ENCODE data around the gene KIF22.
"Not testable (repeated sequence)": the region's sequence is repeated elsewhere in the genome, so short reads cannot be mapped to it uniquely, and the experiment has no call there.

The KIF22 gene

GRCh38 chr16:29757950-29758466, 32.5 kb upstream of the KIF22 start:
- DNase-seq (ENCODE audit: extremely low spot score), result no peak
- TF ChIP-seq ZNF384 (IDR thresholded peaks at IDR 0.05), result peak; percentile 76; the same call in 1 of the 2 replicates
- TF ChIP-seq, protein P1, sequence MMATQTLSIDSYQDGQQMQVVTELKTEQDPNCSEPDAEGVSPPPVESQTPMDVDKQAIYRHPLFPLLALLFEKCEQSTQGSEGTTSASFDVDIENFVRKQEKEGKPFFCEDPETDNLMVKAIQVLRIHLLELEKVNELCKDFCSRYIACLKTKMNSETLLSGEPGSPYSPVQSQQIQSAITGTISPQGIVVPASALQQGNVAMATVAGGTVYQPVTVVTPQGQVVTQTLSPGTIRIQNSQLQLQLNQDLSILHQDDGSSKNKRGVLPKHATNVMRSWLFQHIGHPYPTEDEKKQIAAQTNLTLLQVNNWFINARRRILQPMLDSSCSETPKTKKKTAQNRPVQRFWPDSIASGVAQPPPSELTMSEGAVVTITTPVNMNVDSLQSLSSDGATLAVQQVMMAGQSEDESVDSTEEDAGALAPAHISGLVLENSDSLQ (IDR thresholded peaks at IDR 0.05), result no peak
- ChIA-PET POLR2A (interaction anchor here (0.8 kb wide), 1 partner anchor 10 kb away, joined by 5 read pairs; no protein-coding TSS in a partner anchor), CTCF (no interaction called here)

DNA sequence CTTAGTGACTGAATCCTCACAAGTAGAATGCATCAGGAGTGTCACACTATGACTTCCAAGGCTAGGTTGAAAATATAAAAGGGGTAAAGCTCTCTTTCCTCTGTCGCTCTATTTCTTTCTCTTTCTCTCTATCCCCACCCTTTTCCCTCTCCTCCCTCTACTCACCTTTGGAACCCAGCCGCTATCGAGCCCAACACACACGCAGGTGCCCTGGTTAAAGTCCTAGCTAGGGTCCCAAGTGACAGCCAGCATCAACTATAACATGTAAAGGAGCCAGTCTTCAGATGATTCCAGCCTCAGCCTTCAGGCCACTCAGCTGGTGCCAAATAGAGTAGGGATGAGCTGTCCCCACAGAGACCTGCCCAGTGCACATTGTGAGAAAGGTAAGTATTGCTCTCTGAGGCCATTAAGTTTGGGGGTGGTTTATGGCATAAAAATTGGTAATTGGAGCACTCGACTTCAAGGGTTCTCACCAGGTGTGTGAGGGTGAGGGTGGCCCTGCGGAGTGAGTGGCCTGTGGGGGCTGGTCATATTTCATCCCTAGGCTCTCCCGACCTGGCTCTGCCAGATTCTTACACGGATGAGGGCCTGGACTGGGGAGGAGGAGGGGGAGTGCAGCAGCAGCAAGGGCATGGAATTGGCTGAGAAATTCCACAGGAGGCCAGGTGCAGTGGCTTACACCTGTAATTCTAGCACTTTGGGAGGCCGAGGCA, 29.8 kb upstream of the KIF22 start:
- ChIA-PET CTCF (no interaction called here), POLR2A (interaction anchor here (1.0 kb wide), 1 partner anchor 30 kb away, joined by 3 read pairs; the partner anchor contains the start of gene KIF22)
- no peak for DNase-seq (ENCODE audit: extremely low spot score)
- TF ChIP-seq HDGF (IDR thresholded peaks at IDR 0.05; ENCODE audit: borderline replicate concordance), result no peak
- TF ChIP-seq SUZ12 (IDR thresholded peaks at IDR 0.05), result no peak
- TF ChIP-seq BHLHE40 (IDR thresholded peaks at IDR 0.05; ENCODE audit: borderline replicate concordance), result no peak
- no peak for TF ChIP-seq LEF1 (IDR thresholded peaks at IDR 0.05; ENCODE audit: borderline replicate concordance)
- no peak for TF ChIP-seq ARNT (IDR thresholded peaks at IDR 0.05)
- TF ChIP-seq NFRKB (IDR thresholded peaks at IDR 0.05), result no peak
- TF ChIP-seq, protein P1 (IDR thresholded peaks at IDR 0.05), result no peak
- no peak for TF ChIP-seq TARDBP (IDR thresholded peaks at IDR 0.05)
- TF ChIP-seq SP1 (IDR thresholded peaks at IDR 0.05), result no peak
- no peak for TF ChIP-seq ELF4 (IDR thresholded peaks at IDR 0.05)
- no peak for TF ChIP-seq FOXA1 (IDR thresholded peaks at IDR 0.05)

- POLR2A ChIA-PET, result not testable (repeated sequence)
These were observed 29.3 kb upstream of the KIF22 start for GRCh38 chr16:29761280-29761651.

DNA sequence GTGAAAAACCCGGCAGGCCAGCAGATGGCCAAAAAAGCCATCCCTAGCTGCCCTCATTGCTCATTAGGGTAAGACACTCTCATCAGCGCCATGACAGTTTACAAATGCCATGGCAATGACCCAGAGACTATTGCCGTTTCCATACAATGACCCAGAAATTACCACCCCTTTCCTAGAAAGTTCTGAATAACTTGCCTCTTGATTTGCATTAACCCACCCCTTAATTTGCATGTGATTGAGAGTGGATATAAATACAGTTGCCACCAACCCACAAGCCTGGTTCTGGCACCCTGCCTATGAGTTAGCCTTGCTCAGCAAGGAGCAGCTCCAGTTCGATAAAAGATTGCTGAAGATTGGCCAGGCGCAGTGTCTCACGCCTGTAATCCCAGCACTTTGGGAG, 28.7 kb upstream of the KIF22 start:
- no peak for DNase-seq (ENCODE audit: extremely low spot score)
- POLR2A ChIA-PET, result no interaction called here
- CTCF ChIA-PET, result no interaction called here
- TF ChIP-seq FOXK2 (IDR thresholded peaks at IDR 0.05), result no peak
- TF ChIP-seq ELF4 (IDR thresholded peaks at IDR 0.05), result no peak
- no peak for TF ChIP-seq SUZ12 (IDR thresholded peaks at IDR 0.05)
- no peak for TF ChIP-seq LEF1 (IDR thresholded peaks at IDR 0.05; ENCODE audit: borderline replicate concordance)
- no peak for TF ChIP-seq TARDBP (IDR thresholded peaks at IDR 0.05)
- TF ChIP-seq ARNT (IDR thresholded peaks at IDR 0.05), result no peak
- no peak for TF ChIP-seq SP1 (IDR thresholded peaks at IDR 0.05)
- TF ChIP-seq L3MBTL2 (conservative IDR thresholded peaks at IDR 0.05), result no peak
- no peak for TF ChIP-seq HDGF (IDR thresholded peaks at IDR 0.05; ENCODE audit: borderline replicate concordance)
- TF ChIP-seq, protein P1 (IDR thresholded peaks at IDR 0.05), result no peak
- no peak for TF ChIP-seq FOXA1 (IDR thresholded peaks at IDR 0.05)

More at GRCh38 chr16:29761280-29761651, 29.3 kb upstream of the KIF22 start:
- DNase-seq (ENCODE audit: extremely low spot score); CTCF ChIA-PET: not testable (repeated sequence)

GRCh38 chr16:29763326-29763725, 27.2 kb upstream of the KIF22 start:
- ChIA-PET CTCF (no interaction called here), POLR2A (no interaction called here)
- no peak for TF ChIP-seq CTBP1 (IDR thresholded peaks at IDR 0.05; ENCODE audit: borderline replicate concordance)
- TF ChIP-seq BHLHE40 (IDR thresholded peaks at IDR 0.05; ENCODE audit: borderline replicate concordance), result no peak
- no peak for TF ChIP-seq SUZ12 (IDR thresholded peaks at IDR 0.05)
- no peak for TF ChIP-seq TARDBP (IDR thresholded peaks at IDR 0.05)
- TF ChIP-seq FOXM1 (IDR thresholded peaks at IDR 0.05; ENCODE audit: borderline replicate concordance), result no peak
- TF ChIP-seq ELF4 (IDR thresholded peaks at IDR 0.05), result no peak
- no peak for TF ChIP-seq LEF1 (IDR thresholded peaks at IDR 0.05; ENCODE audit: borderline replicate concordance)
- TF ChIP-seq, protein P1 (IDR thresholded peaks at IDR 0.05), result no peak
- no peak for TF ChIP-seq HDGF (IDR thresholded peaks at IDR 0.05; ENCODE audit: borderline replicate concordance)
- TF ChIP-seq NFRKB (IDR thresholded peaks at IDR 0.05), result no peak
- DNase-seq (ENCODE audit: extremely low spot score), result no peak

DNA sequence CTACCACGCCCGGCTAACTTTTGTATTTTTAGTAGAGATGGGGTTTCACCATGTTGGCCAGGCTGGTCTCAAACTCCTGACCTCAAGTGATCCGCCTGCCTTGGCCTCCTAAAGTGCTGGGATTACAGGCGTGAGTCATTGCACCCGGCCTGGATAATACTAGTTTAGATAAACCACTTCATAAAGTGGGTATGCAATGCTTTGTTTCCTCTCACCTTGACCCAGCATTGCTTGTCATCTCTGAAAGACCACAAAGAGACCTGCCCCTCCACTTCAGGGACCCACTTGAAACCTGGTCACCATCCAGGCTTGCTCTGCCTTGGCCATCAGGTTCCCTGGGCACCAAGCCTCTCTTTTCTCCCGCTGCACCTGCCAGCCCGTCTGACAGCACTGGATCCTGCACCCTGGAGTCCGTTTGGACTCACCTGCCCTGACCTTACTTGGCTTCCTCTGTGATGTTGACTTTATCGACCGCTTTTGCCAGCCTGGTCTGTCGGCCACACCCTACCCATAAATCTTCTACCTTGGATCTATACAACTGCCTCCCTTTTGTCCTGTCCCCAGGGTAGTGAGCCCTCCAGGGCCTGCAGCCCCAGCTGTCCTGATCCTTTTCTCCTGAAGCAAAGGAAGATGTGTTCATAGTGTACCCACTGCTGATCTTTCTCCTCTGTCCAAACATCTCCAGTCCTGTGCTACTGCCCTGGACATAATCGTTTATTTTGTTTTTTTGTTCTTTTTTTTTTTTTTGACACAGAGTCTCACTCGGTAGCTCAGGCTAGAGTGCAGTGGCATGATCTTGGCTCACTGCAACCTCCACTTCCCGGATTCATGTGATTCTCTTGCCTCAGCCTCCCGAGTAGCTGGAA, 25.2 kb upstream of the KIF22 start:
- CTCF ChIA-PET, result no interaction called here
- DNase-seq (ENCODE audit: extremely low spot score), result no peak
- POLR2A ChIA-PET, result interaction anchor here (0.9 kb wide), 1 partner anchor 39 kb away, joined by 3 read pairs; no protein-coding TSS in a partner anchor
- TF ChIP-seq ZNF384 (IDR thresholded peaks at IDR 0.05), result peak; percentile 33
- 0 out of 2 replicates have a peak, but pooled peaks have one; percentile 5 for TF ChIP-seq CTBP1 (IDR thresholded peaks at IDR 0.05; ENCODE audit: borderline replicate concordance)
- no peak for TF ChIP-seq SP1 (IDR thresholded peaks at IDR 0.05)
- TF ChIP-seq, protein P1 (IDR thresholded peaks at IDR 0.05), result peak; percentile 90
